ENCODE data around the gene ZNF566.

- TF ChIP-seq CTCF (IDR thresholded peaks at IDR 0.05) (no peak), MXI1 (IDR thresholded peaks at IDR 0.05; ENCODE audit: low read depth, low read length) (no peak), TAF1 (IDR thresholded peaks at IDR 0.05; ENCODE audit: borderline replicate concordance, low read depth, low read length) (no peak), SIN3A (IDR thresholded peaks at IDR 0.05; ENCODE audit: borderline replicate concordance, low read depth, low read length) (no peak), POLR2AphosphoS5 (IDR thresholded peaks at IDR 0.05; ENCODE audit: low read depth, low read length) (no peak), IRF3 (IDR thresholded peaks at IDR 0.05; ENCODE audit: low read depth, low read length) (no peak), TCF12 (IDR thresholded peaks at IDR 0.05) (no peak), EZH2phosphoT487 (IDR thresholded peaks at IDR 0.05; ENCODE audit: borderline replicate concordance, low read depth) (no peak)
Observed at GRCh38 chr19:36460046-36460445, 29.3 kb downstream of the ZNF566 start.
